ENCODE data around the gene ABCG1.

The ABCG1 gene

DNA sequence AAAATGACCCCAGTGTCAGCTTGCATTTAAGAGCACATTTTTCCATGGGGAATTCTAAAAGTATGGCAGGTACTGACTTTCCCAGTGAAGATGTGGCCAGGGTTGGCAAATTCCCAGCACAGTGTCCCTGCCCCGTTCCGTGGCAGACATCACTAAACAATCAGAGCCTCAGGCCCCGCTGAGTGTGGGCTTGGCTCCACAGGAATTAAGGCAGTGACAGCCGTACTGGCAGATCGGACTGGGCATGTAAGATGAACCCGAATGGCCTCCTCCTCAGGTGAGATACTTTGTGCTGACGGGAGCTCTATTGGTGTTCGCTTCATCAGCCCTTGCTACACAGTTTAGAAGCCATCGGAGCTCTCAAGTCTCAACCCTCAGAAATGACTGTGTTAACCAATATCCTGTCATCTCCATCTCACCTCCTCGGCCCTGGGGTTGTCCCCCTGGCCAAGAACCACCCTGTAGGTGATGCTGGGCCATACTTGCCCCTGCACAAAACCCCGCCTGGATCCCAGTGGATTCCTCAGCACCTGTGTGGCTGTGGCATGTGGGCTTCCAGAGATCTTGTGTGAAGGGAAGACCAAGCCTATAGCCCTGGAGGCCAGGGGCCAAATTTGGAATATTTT, 29.0 kb upstream of the ABCG1 start:
- no CpG with 5 or more reads among the region's 11 CpGs for WGBS (ENCODE audit: extremely low coverage, insufficient coverage, low lambda C conversion rate)
- no peak overlapping the region for H2BK120ac ChIP-seq (ENCODE audit: low read depth, low read length)
- no peak overlapping the region for H3K23ac ChIP-seq (ENCODE audit: low read length)
- no peaks in the 10 kb centered on the region for H3K4me1 ChIP-seq (ENCODE audit: control insufficient read depth, low read depth, low read length)
- H3K9ac ChIP-seq (ENCODE audit: low read length) = no peak overlapping the region
- H4K5ac ChIP-seq (ENCODE audit: low read length) = no peak overlapping the region
- H3K27ac ChIP-seq (ENCODE audit: low read depth, low read length) = no peak overlapping the region
- no peak overlapping the region for H2AK5ac ChIP-seq (ENCODE audit: low read length)
- no peaks in the 10 kb centered on the region for H3K27me3 ChIP-seq (ENCODE audit: insufficient read depth, low read length, poor library complexity)
- H3K18ac ChIP-seq (ENCODE audit: low read length) = no peak overlapping the region
- no peak for DNase-seq
- H3K36me3 ChIP-seq (ENCODE audit: control insufficient read depth, insufficient read depth, low read length) = no peaks in the 10 kb centered on the region
- no peak overlapping the region for H3K4me3 ChIP-seq (ENCODE audit: low read length)
- H2BK5ac ChIP-seq (ENCODE audit: low read length) = no peak overlapping the region
- no peaks in the 10 kb centered on the region for H3K79me1 ChIP-seq (ENCODE audit: low read length)
- no peak overlapping the region for H3K4ac ChIP-seq (ENCODE audit: low read depth, low read length)
- no peak overlapping the region for H2BK15ac ChIP-seq (replicated peaks; ENCODE audit: low read depth)
- no peak overlapping the region for H4K8ac ChIP-seq (ENCODE audit: low read depth, low read length)
- H3K4me2 ChIP-seq (ENCODE audit: low read length) = no peak overlapping the region
- H3K79me2 ChIP-seq (ENCODE audit: control insufficient read depth, insufficient read depth, low read length) = no peaks in the 10 kb centered on the region
- no peak overlapping the region for H3K56ac ChIP-seq (ENCODE audit: low read length)

GRCh38 chr21:42190486-42190863, 28.5 kb upstream of the ABCG1 start:
- Histone ChIP-seq H2BK120ac (ENCODE audit: low read depth, low read length) (no peak overlapping the region), H3K27ac (ENCODE audit: low read depth, low read length) (no peak overlapping the region), H4K5ac (ENCODE audit: low read length) (no peak overlapping the region), H3K23ac (ENCODE audit: low read length) (no peak overlapping the region), H3K79me2 (ENCODE audit: control insufficient read depth, insufficient read depth, low read length) (no peaks in the 10 kb centered on the region), H2BK15ac (replicated peaks; ENCODE audit: low read depth) (no peak overlapping the region), H3K4me3 (ENCODE audit: low read length) (no peak overlapping the region), H3K27me3 (ENCODE audit: insufficient read depth, low read length, poor library complexity) (no peaks in the 10 kb centered on the region), H3K56ac (ENCODE audit: low read length) (no peak overlapping the region), H3K4me1 (ENCODE audit: control insufficient read depth, low read depth, low read length) (no peaks in the 10 kb centered on the region), H3K4ac (ENCODE audit: low read depth, low read length) (no peak overlapping the region), H3K4me2 (ENCODE audit: low read length) (no peak overlapping the region), H3K9ac (ENCODE audit: low read length) (no peak overlapping the region), H3K18ac (ENCODE audit: low read length) (no peak overlapping the region), H3K36me3 (ENCODE audit: control insufficient read depth, insufficient read depth, low read length) (no peaks in the 10 kb centered on the region), H4K8ac (ENCODE audit: low read depth, low read length) (no peak overlapping the region), H3K79me1 (ENCODE audit: low read length) (no peaks in the 10 kb centered on the region), H2BK5ac (ENCODE audit: low read length) (no peak overlapping the region), H2AK5ac (ENCODE audit: low read length) (no peak overlapping the region)
- DNase-seq = no peak
- no CpG with 5 or more reads among the region's 8 CpGs for WGBS (ENCODE audit: extremely low coverage, insufficient coverage, low lambda C conversion rate)

- Histone ChIP-seq H2BK5ac (ENCODE audit: low read length) (no peak overlapping the region), H3K27ac (ENCODE audit: low read depth, low read length) (no peak overlapping the region), H2AK5ac (ENCODE audit: low read length) (no peak overlapping the region), H3K4me3 (ENCODE audit: low read length) (no peak overlapping the region), H4K5ac (ENCODE audit: low read length) (no peak overlapping the region), H3K23ac (ENCODE audit: low read length) (no peak overlapping the region), H4K8ac (ENCODE audit: low read depth, low read length) (no peak overlapping the region), H3K9ac (ENCODE audit: low read length) (no peak overlapping the region), H3K4ac (ENCODE audit: low read depth, low read length) (no peak overlapping the region), H3K27me3 (ENCODE audit: insufficient read depth, low read length, poor library complexity) (no peaks in the 10 kb centered on the region), H3K79me1 (ENCODE audit: low read length) (no peaks in the 10 kb centered on the region), H3K36me3 (ENCODE audit: control insufficient read depth, insufficient read depth, low read length) (no peaks in the 10 kb centered on the region), H3K4me2 (ENCODE audit: low read length) (no peak overlapping the region), H3K56ac (ENCODE audit: low read length) (no peak overlapping the region), H3K4me1 (ENCODE audit: control insufficient read depth, low read depth, low read length) (no peaks in the 10 kb centered on the region), H2BK15ac (replicated peaks; ENCODE audit: low read depth) (no peak overlapping the region), H2BK120ac (ENCODE audit: low read depth, low read length) (no peak overlapping the region), H3K79me2 (ENCODE audit: control insufficient read depth, insufficient read depth, low read length) (no peaks in the 10 kb centered on the region), H3K18ac (ENCODE audit: low read length) (no peak overlapping the region)
- no CpG with 5 or more reads among the region's 5 CpGs for WGBS (ENCODE audit: extremely low coverage, insufficient coverage, low lambda C conversion rate)
- no peak for DNase-seq
These were observed 27.9 kb upstream of the ABCG1 start for GRCh38 chr21:42191064-42191463.

DNA sequence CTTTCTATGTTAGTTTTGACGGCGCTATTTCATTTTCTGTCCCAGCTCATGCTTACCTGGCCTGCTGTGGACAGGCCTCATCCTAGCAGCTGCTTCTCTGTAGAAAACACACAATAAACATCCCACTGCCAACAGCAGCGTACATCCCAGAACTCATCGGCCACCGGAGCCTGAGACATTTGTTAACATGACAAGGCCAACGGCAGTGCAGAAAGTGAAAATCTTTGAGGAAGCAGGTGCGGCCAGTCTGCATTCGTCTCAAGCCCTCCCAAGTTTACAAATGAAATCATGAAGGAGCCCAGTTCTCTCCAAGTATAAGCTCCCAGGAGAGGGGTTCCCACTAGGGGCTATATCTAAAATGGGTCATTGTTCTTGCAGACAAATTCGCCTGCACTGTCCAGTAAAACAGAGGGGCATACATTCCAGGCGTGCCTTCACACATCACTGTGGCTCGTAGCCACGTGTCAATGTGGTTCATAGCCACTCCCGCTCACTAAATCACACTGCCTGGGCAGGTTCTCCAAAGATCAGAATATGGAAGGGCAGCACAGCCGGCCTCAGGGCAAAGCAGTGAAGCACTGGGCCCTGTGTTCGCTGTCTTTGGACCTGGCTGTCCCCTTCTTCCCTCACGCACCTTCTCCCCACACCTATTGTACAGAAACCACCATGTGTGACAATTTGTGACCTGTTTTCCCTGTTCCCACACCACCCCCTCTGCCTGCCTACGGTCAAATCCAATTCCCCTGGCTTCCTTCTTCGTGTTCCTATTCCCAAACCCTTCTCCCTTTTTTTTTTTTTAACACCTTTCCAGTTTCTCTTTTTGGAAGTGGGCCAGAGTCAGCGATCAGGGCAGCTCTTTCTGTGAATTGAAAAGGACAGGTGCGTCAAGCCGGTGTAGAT, 27.0 kb upstream of the ABCG1 start:
- Histone ChIP-seq H2BK15ac (replicated peaks; ENCODE audit: low read depth) (no peak overlapping the region), H2BK120ac (ENCODE audit: low read depth, low read length) (no peak overlapping the region), H3K79me2 (ENCODE audit: control insufficient read depth, insufficient read depth, low read length) (no peaks in the 10 kb centered on the region), H4K8ac (ENCODE audit: low read depth, low read length) (no peak overlapping the region), H3K27me3 (ENCODE audit: insufficient read depth, low read length, poor library complexity) (no peaks in the 10 kb centered on the region), H2BK5ac (ENCODE audit: low read length) (no peak overlapping the region), H3K56ac (ENCODE audit: low read length) (no peak overlapping the region), H3K79me1 (ENCODE audit: low read length) (no peaks in the 10 kb centered on the region), H3K4me3 (ENCODE audit: low read length) (no peak overlapping the region), H3K4ac (ENCODE audit: low read depth, low read length) (no peak overlapping the region), H3K18ac (ENCODE audit: low read length) (no peak overlapping the region), H4K5ac (ENCODE audit: low read length) (no peak overlapping the region), H3K23ac (ENCODE audit: low read length) (no peak overlapping the region), H3K27ac (ENCODE audit: low read depth, low read length) (no peak overlapping the region), H3K4me1 (ENCODE audit: control insufficient read depth, low read depth, low read length) (no peaks in the 10 kb centered on the region), H3K4me2 (ENCODE audit: low read length) (no peak overlapping the region), H2AK5ac (ENCODE audit: low read length) (no peak overlapping the region), H3K36me3 (ENCODE audit: control insufficient read depth, insufficient read depth, low read length) (no peaks in the 10 kb centered on the region), H3K9ac (ENCODE audit: low read length) (no peak overlapping the region)
- no peak for DNase-seq
- no CpG with 5 or more reads among the region's 21 CpGs for WGBS (ENCODE audit: extremely low coverage, insufficient coverage, low lambda C conversion rate)

DNA sequence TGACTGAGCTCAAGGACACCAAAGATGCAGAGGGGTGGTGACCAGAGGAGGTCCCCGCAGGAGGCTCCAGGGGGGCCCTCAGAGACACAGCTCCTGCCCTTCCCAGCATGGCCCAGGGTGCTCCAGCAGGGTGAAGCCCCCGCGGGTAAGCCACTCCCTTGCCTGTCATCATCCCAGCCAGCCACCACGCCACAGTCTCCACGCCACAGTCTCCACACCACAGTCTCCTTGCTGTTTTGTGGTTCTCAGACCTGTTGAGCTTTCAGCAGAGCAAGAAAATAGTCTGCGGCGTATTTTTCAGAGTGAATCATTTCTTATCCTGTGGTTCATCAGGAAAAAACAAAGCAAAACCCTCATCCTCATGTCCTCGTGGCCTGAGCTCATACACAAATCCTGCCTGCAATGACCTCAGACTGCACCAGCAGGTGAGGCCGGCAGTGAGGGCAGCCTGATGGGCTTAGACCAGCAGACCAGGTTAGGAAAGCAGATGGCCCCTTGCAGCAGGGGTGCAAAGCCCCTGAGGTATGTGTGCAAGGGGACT, 25.7 kb upstream of the ABCG1 start:
- H2BK15ac ChIP-seq (replicated peaks; ENCODE audit: low read depth) = no peak overlapping the region
- H3K27me3 ChIP-seq (ENCODE audit: insufficient read depth, low read length, poor library complexity) = no peaks in the 10 kb centered on the region
- H4K8ac ChIP-seq (ENCODE audit: low read depth, low read length) = no peak overlapping the region
- H3K23ac ChIP-seq (ENCODE audit: low read length) = no peak overlapping the region
- no peak overlapping the region for H3K4me2 ChIP-seq (ENCODE audit: low read length)
- H3K27ac ChIP-seq (ENCODE audit: low read depth, low read length) = no peak overlapping the region
- H2BK5ac ChIP-seq (ENCODE audit: low read length) = no peak overlapping the region
- H3K18ac ChIP-seq (ENCODE audit: low read length) = no peak overlapping the region
- no peaks in the 10 kb centered on the region for H3K79me1 ChIP-seq (ENCODE audit: low read length)
- H3K36me3 ChIP-seq (ENCODE audit: control insufficient read depth, insufficient read depth, low read length) = no peaks in the 10 kb centered on the region
- DNase-seq = no peak
- no peak overlapping the region for H3K4me3 ChIP-seq (ENCODE audit: low read length)
- H3K4me1 ChIP-seq (ENCODE audit: control insufficient read depth, low read depth, low read length) = no peaks in the 10 kb centered on the region
- WGBS (ENCODE audit: extremely low coverage, insufficient coverage, low lambda C conversion rate) = no CpG with 5 or more reads among the region's 9 CpGs
- H3K4ac ChIP-seq (ENCODE audit: low read depth, low read length) = no peak overlapping the region
- H3K9ac ChIP-seq (ENCODE audit: low read length) = no peak overlapping the region
- no peak overlapping the region for H2BK120ac ChIP-seq (ENCODE audit: low read depth, low read length)
- H4K5ac ChIP-seq (ENCODE audit: low read length) = no peak overlapping the region
- H3K56ac ChIP-seq (ENCODE audit: low read length) = no peak overlapping the region
- H2AK5ac ChIP-seq (ENCODE audit: low read length) = no peak overlapping the region
- no peaks in the 10 kb centered on the region for H3K79me2 ChIP-seq (ENCODE audit: control insufficient read depth, insufficient read depth, low read length)
